ENCODE data around the gene DDX50.

The DDX50 gene

GRCh38 chr10:68988530-68989316, 87.6 kb downstream of the DDX50 start, which contains the start of gene KIFBP:
KIFBP (plus strand) TSS chr10:68988803; CDS start chr10:68988833, 30 bp downstream.
- peak; percentile 99 for DNase-seq

- DNase-seq: peak; percentile 58
Observed at GRCh38 chr10:68989317-68989990, 88.3 kb downstream of the DDX50 start.

GRCh38 chr10:68992636-68993440, 91.7 kb downstream of the DDX50 start:
- no peak for DNase-seq

All from OCI-M1 (cell line).